Cardiac fibroblast (primary cell): ENCODE results near the gene GALNS.

Source experiments
- DNase-seq, 2 donors: peaks; one replicate each; pipeline versions ENCODE4 v3.0.0 to v3.0.0-alpha.2; 2010; ENCODE audit warnings: low read depth in 2 of 2
- H3K4me3 ChIP-seq, 2 donors: replicated peaks in 1 of 2; 1 replicate in 1 of 2; 2 replicates in 1 of 2; pipeline ENCODE4 v1.5.1; 2011; ENCODE audit warnings: low read depth in 2 of 2, low read length in 2 of 2, mild to moderate bottlenecking in 2 of 2, moderate library complexity in 1 of 2
- TF ChIP-seq, protein P1 (sequence below): IDR thresholded peaks from one replicate; pipeline ENCODE4 v1.5.1; 2011; ENCODE audit warnings: low read depth, mild to moderate bottlenecking, low read length, inconsistent platforms

GALNS gene

DNA sequence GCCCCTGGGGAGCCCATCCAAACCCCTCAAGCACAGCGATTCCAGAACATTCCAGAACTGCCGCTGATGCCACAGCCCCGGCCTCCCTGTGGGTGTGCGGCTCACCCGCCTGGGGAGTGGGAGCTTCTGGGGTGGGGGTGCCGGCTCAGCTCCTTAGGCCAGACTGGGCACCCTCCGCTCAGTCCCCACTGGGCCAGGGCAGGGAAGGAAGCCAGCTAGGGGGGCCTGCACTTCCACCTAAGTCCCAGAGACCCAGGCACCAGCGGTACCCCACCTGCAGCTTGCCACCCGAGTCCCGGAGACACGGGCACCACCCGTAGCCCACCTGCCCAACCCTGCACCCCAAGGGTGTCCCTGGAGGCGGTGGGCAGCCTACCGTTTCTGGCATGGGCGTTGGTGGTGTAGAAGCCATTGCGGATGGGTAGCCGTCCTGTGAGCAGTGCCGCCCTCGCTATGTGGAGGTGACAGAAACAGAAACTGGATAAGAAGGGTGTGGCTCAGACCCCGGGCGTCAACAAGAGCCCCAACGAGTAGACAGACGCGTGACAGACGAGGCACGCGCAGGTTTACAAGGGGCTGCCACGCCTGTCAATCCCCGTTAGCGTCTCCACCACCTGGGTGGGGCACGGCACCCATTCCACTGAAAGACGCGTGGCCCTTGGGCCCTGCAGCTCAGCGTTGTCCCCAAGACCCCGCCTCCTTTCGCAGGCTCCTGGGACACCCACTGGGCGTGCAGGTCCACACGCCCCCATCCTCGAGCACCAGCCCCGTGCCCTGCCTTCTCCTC lies 15.0 kb downstream of the GALNS start:
- DNase-seq: no peak
- H3K4me3 ChIP-seq: no peak overlapping the region
- TF ChIP-seq, protein P1, sequence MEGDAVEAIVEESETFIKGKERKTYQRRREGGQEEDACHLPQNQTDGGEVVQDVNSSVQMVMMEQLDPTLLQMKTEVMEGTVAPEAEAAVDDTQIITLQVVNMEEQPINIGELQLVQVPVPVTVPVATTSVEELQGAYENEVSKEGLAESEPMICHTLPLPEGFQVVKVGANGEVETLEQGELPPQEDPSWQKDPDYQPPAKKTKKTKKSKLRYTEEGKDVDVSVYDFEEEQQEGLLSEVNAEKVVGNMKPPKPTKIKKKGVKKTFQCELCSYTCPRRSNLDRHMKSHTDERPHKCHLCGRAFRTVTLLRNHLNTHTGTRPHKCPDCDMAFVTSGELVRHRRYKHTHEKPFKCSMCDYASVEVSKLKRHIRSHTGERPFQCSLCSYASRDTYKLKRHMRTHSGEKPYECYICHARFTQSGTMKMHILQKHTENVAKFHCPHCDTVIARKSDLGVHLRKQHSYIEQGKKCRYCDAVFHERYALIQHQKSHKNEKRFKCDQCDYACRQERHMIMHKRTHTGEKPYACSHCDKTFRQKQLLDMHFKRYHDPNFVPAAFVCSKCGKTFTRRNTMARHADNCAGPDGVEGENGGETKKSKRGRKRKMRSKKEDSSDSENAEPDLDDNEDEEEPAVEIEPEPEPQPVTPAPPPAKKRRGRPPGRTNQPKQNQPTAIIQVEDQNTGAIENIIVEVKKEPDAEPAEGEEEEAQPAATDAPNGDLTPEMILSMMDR: no peak

DNA sequence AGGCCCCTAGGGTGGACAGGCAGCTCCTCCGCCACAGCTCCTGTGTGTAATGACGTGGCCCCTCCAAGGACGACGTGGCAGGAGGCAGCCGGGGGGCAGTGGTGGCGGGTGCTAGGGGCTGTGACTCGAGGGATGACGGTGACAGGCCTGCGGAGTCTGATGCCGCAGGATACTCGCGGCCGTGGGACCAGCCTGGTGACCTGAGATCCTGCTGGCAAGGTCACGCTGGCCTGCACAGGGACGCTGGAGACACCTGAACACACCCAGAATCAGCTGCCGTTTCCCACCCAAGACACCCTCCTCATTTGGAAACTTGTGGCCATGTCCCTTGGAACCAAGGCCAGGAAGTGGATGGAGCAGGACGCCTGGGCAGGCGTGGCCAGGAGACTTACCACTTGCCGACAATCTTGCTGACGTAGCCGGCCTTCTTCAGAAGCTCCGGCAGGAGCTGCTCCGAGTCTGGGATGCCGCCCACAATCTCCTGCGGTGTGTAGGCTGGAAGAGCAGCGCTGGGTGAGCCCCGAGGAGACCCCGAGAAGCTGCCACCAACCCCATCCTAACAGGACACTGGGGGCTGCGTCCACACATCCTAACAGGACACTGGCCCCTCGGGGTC lies 16.0 kb downstream of the GALNS start:
- TF ChIP-seq, protein P1: no peak
- no peak overlapping the region for H3K4me3 ChIP-seq
- DNase-seq: no peak

DNA sequence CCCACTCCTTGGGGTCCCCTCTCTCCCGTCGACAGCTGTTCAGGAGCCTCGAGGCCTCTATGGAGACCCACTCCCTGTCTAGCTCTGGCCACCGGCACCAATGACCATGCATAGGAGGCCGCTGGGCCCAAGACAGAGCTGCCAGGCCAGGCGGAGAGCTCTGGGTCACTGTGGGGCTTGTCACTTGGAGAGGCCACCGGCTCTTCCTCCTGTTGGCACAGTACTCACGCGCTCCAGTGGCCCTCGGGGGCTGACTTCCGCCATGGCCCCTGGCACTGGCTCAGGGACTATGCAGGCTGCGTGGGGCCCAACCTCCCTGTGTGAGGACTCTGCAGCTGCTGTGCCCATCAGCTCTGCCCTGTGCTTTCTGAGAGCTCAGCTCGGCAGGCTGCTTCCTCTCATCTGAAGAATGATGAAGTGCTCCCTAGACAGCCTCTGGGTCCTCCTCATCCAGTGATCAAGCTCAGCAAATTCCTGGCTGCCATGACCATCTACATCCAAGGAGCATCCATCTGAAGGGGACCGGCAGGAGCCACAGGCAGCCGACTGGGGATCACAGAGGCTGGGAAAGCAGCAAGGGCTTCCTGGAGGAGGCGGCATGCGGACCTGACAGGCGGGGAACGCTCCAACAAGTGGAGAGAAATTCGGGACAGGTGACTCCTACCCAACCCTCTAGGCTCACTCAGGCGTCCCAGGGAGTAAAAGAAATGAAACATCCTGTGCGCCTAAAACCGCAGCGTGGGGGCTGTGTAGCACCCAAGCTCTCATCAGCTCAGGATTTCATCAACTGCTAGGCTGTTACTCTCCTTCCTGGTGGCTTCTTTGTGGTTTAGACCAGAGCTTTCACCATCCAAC lies 16.8 kb downstream of the GALNS start:
- no peak overlapping the region for H3K4me3 ChIP-seq
- TF ChIP-seq, protein P1: no peak
- no peak for DNase-seq

DNA sequence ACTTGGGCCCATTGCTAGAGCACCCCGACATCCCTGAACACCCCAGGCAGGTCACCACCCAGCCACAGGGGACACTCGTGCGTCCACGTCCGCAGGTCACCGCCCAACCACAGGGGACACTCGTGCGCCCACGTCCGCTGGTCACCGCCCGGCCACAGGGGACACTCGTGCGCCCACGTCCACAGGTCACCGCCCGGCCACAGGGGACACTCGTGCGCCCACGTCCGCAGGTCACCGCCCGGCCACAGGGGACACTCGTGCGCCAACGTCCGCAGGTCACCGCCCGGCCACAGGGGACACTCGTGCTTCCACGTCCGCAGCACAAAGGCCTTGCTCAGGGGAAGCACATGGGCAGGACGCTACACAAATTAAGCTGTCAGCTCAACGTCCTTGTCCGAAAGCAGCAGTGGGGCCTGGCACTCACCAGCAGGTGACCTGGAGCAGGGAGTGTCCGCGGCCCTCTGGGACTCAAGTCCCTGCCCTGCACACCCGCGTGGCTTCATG lies 17.7 kb downstream of the GALNS start:
- DNase-seq: no peak
- TF ChIP-seq, protein P1: no peak

DNA sequence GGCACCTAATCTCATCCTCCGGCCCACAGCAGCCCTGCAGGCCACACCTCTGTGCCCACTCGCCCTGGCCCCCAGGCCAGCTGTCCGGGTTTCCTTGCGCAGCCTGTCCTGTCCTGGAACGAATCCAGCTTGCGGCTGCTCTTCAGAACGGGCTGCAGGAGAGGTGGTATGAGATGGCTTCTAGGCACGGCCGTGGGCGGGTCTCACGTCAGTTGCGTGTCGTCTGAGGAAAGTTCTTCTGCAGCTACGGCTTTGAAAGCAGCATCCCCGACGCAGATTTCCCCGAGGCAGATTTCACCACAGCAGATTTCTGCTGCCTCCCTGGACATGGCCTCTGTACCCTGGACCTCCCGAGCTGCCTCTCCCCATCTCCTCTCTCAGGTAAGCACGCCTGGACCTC lies 18.2 kb downstream of the GALNS start:
- no peak overlapping the region for H3K4me3 ChIP-seq
- no peak for DNase-seq
- TF ChIP-seq, protein P1: no peak

More for the DNA sequence above, 17.7 kb downstream of the GALNS start:
- H3K4me3 ChIP-seq: no peak overlapping the region

DNA sequence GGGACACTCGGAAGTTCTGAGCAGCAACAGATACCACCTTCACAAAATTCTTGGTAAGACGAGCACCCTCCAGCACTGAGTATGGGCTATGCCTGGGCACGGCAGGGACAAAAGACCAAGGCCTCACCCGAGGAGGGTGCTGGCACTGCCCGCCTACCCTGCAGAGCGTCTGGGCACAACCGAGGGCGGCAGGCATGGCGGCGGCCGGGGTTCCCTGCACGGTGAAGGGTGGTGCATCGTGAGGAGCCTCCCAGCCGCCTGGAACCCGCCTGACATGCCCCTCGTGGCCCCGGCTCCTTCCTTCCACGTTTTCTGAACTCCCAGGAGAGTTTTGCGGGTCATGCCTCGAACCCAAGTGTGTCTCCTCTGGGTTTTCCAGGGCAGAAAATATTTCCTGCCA lies 18.9 kb downstream of the GALNS start:
- no peak for DNase-seq
- no peak overlapping the region for H3K4me3 ChIP-seq
- TF ChIP-seq, protein P1: no peak
